KMS-11 (cell line): ENCODE data around the gene SLC25A26.

Experiments used
- H2AFZ ChIP-seq: fragments of 200-600 bp; sonication (generic); 2 replicates; pipeline ENCODE4 v1.6.1; 2016; ENCODE audit warnings: antibody characterized with exemption, mixed run types, low read depth
- H3K27ac ChIP-seq: fragments of 200-600 bp; sonication (generic); 2 replicates; pipeline ENCODE4 v1.6.1; 2016; ENCODE audit warnings: mild to moderate bottlenecking, mixed run types
- H3K27me3 ChIP-seq: fragments of 200-600 bp; sonication (generic); 2 replicates; pipeline ENCODE4 v1.6.1; 2017; ENCODE audit warnings: mild to moderate bottlenecking, low read depth, mixed run types, moderate library complexity; ENCODE audit not compliant: insufficient read depth
- H3K36me3 ChIP-seq: fragments of 200-600 bp; sonication (generic); 2 replicates; pipeline ENCODE4 v1.6.1; 2017; ENCODE audit warnings: mild to moderate bottlenecking, mixed run types; ENCODE audit not compliant: insufficient read depth
- H3K4me1 ChIP-seq: fragments of 200-600 bp; sonication (generic); 2 replicates; pipeline ENCODE4 v1.6.1; 2016; ENCODE audit warnings: mild to moderate bottlenecking, low read depth, mixed run types; ENCODE audit not compliant: poor library complexity, severe bottlenecking
- H3K4me2 ChIP-seq: fragments of 200-600 bp; sonication (generic); 2 replicates; pipeline ENCODE4 v1.7.0; 2016; ENCODE audit warnings: mild to moderate bottlenecking, mixed run types
- H3K4me3 ChIP-seq: fragments of 200-600 bp; sonication (generic); IDR thresholded peaks from 2 replicates; pipeline ENCODE4 v1.6.1; 2017; ENCODE audit warnings: low read depth, low read length, mixed read lengths; ENCODE audit not compliant: insufficient read depth
- H3K79me2 ChIP-seq: fragments of 200-600 bp; sonication (generic); 2 replicates; pipeline ENCODE4 v1.6.1; 2016; ENCODE audit warnings: low read depth, mixed run types; ENCODE audit not compliant: insufficient read depth
- H3K9ac ChIP-seq: fragments of 200-600 bp; sonication (generic); 2 replicates; pipeline ENCODE4 v1.6.1; 2016; ENCODE audit warnings: mild to moderate bottlenecking, mixed run types
- H4K20me1 ChIP-seq: fragments of 200-600 bp; sonication (generic); 2 replicates; pipeline ENCODE4 v1.6.1; 2016; ENCODE audit warnings: mild to moderate bottlenecking, mixed run types; ENCODE audit not compliant: insufficient read depth
- CTCF ChIP-seq: fragments of 200-600 bp; sonication (generic); conservative IDR thresholded peaks from 2 replicates; pipeline ENCODE4 v1.6.1; 2017; ENCODE audit warnings: low read depth, mild to moderate bottlenecking, antibody characterized with exemption, low read length, moderate library complexity, mixed read lengths

SLC25A26 gene

GRCh38 chr3:66423791-66424190 lies 203.0 kb downstream of the SLC25A26 start:
- no peak overlapping the region for H2AFZ ChIP-seq
- peaks cover 94% of the 10 kb centered on the region for H3K79me2 ChIP-seq

GRCh38 chr3:66425032-66425431 lies 204.2 kb downstream of the SLC25A26 start:
- H3K27me3 ChIP-seq = no peaks in the 10 kb centered on the region
- H3K27ac ChIP-seq = no peak overlapping the region
- peaks cover 94% of the 10 kb centered on the region for H3K79me2 ChIP-seq
- H3K36me3 ChIP-seq = no peaks in the 10 kb centered on the region
- H3K4me2 ChIP-seq = no peak overlapping the region
- no peak overlapping the region for H3K4me3 ChIP-seq
- no peak for TF ChIP-seq CTCF
- no peak overlapping the region for H3K9ac ChIP-seq
- H2AFZ ChIP-seq = no peak overlapping the region
- H4K20me1 ChIP-seq = no peaks in the 10 kb centered on the region
- H3K4me1 ChIP-seq = peaks cover 8% of the 10 kb centered on the region

More at GRCh38 chr3:66423791-66424190, 203.0 kb downstream of the SLC25A26 start:
- H4K20me1 ChIP-seq = no peaks in the 10 kb centered on the region
- no peaks in the 10 kb centered on the region for H3K27me3 ChIP-seq
- no peak for TF ChIP-seq CTCF
- peaks cover 13% of the 10 kb centered on the region for H3K4me1 ChIP-seq
- H3K4me3 ChIP-seq = no peak overlapping the region
- no peak overlapping the region for H3K27ac ChIP-seq
- H3K4me2 ChIP-seq = no peak overlapping the region
- H3K9ac ChIP-seq = no peak overlapping the region
- H3K36me3 ChIP-seq = no peaks in the 10 kb centered on the region

- Histone ChIP-seq H3K4me3 (no peak overlapping the region), H2AFZ (no peak overlapping the region), H3K36me3 (no peaks in the 10 kb centered on the region), H4K20me1 (no peaks in the 10 kb centered on the region), H3K27me3 (no peaks in the 10 kb centered on the region), H3K27ac (no peak overlapping the region), H3K79me2 (peaks cover 94% of the 10 kb centered on the region), H3K9ac (no peak overlapping the region), H3K4me1 (peaks cover 2% of the 10 kb centered on the region), H3K4me2 (no peak overlapping the region)
- no peak for TF ChIP-seq CTCF
These were observed 204.8 kb downstream of the SLC25A26 start for GRCh38 chr3:66425576-66426114.

GRCh38 chr3:66426135-66426534 lies 205.3 kb downstream of the SLC25A26 start:
- Histone ChIP-seq H3K79me2 (peaks cover 95% of the 10 kb centered on the region), H3K36me3 (no peaks in the 10 kb centered on the region), H3K9ac (no peak overlapping the region), H3K4me1 (no peaks in the 10 kb centered on the region), H3K27ac (no peak overlapping the region), H2AFZ (no peak overlapping the region), H3K4me3 (no peak overlapping the region), H3K27me3 (no peaks in the 10 kb centered on the region), H3K4me2 (no peak overlapping the region), H4K20me1 (no peaks in the 10 kb centered on the region)
- no peak for TF ChIP-seq CTCF
